Karpas-422 (cell line): ENCODE measurements around the gene NDUFC2. TPM values are rescaled to one million over a fixed set of nuclear protein-coding genes. Genes with fewer than 3 reads are reported as not detected.
"Not testable (repeated sequence)": the region's sequence is repeated elsewhere in the genome, so short reads cannot be mapped to it uniquely, and the experiment has no call there.

Experiments used
- DNase-seq: peaks from one replicate; pipeline ENCODE4 v3.0.0-alpha.2; 2015
- H2AFZ ChIP-seq: fragments of 200-600 bp; sonication (generic); 2 replicates; pipeline ENCODE4 v1.6.1; 2014; ENCODE audit warnings: antibody characterized with exemption, low read length, mixed read lengths
- H3K27ac ChIP-seq: fragments of 200-600 bp; sonication (generic); 2 replicates; pipeline ENCODE4 v1.5.1; 2014; ENCODE audit warnings: mild to moderate bottlenecking, low read length, moderate library complexity
- H3K27me3 ChIP-seq: fragments of 200-600 bp; sonication (generic); 2 replicates; pipeline ENCODE4 v1.6.1; 2014; ENCODE audit warnings: low read length, mixed read lengths
- H3K36me3 ChIP-seq: fragments of 200-600 bp; sonication (generic); 2 replicates; pipeline ENCODE4 v1.6.1; 2014; ENCODE audit warnings: low read length, mixed read lengths; ENCODE audit not compliant: insufficient read depth
- H3K4me1 ChIP-seq: fragments of 200-600 bp; sonication (generic); 2 replicates; pipeline ENCODE4 v1.6.1; 2014; ENCODE audit warnings: mild to moderate bottlenecking, low read length, mixed read lengths
- H3K4me2 ChIP-seq: fragments of 200-600 bp; sonication (generic); 2 replicates; pipeline ENCODE4 v1.6.1; 2014; ENCODE audit warnings: low read length, low read depth, mild to moderate bottlenecking; ENCODE audit not compliant: poor library complexity, severe bottlenecking
- H3K4me3 ChIP-seq: fragments of 200-600 bp; sonication (generic); 2 replicates; pipeline ENCODE4 v1.5.1; 2014; ENCODE audit warnings: mild to moderate bottlenecking, antibody characterized with exemption, low read length, mixed read lengths
- H3K79me2 ChIP-seq: fragments of 200-600 bp; sonication (generic); 2 replicates; pipeline ENCODE4 v1.6.1; 2014; ENCODE audit warnings: mild to moderate bottlenecking, low read length, mixed read lengths
- H3K9ac ChIP-seq: fragments of 200-600 bp; sonication (generic); 2 replicates; pipeline ENCODE4 v1.6.0; 2014; ENCODE audit warnings: low read length
- H3K9me2 ChIP-seq: fragments of 200-600 bp; sonication (generic), shearing (Covaris generic); replicated peaks from 2 replicates; pipeline ENCODE4 v1.6.0; 2014; ENCODE audit warnings: mild to moderate bottlenecking, low read length, moderate library complexity; ENCODE audit not compliant: insufficient read depth
- H3K9me3 ChIP-seq: fragments of 300-700, 200-600 bp; sonication (generic); 2 replicates; pipeline ENCODE4 v1.6.1; 2014; ENCODE audit warnings: low read length, mixed read lengths
- H4K20me1 ChIP-seq: fragments of 200-600 bp; sonication (generic); 2 replicates; pipeline ENCODE4 v1.6.1; 2014; ENCODE audit warnings: mild to moderate bottlenecking, antibody characterized with exemption, low read length, low read depth; ENCODE audit not compliant: insufficient read depth
- total RNA-seq: library from RNA; depleted of rRNA; stranded (reverse); fragments of >200 nt; shearing (Covaris generic); gene quantifications from 2 replicates; pipeline ENCODE4 v1.2.3, GENCODE V29; 2014; ENCODE audit warnings: low replicate concordance

Gene NDUFC2
- total RNA-seq, 1 experiment from 2014 or later, result 94.7 TPM

DNA sequence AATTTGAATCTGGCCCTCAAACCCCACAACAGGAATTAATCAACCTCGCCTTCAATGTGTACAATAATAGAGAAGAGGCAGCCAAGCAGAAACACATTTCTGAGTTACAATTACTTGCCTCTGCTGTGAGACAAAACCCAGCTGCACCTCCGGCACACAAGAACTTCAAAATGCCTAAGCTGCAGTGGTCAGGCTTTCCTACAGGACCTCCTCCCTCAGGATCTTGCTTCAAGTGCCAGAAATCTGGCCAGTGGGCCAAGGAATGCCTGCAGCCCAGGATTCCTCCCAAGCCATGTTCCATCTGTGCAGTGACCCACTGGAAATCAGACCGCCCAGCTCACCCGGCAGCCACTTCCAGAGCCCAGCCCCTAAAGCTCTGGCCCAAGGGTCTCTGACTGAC is 3.4 kb upstream of the NDUFC2 start:
- Histone ChIP-seq H2AFZ (no peak overlapping the region), H4K20me1 (peaks cover 6% of the 10 kb centered on the region; the same call in 1 of the 2 replicates), H3K4me1 (peaks cover 22% of the 10 kb centered on the region), H3K4me3 (no peak overlapping the region), H3K9me2 (no peaks in the 10 kb centered on the region), H3K9ac (no peak overlapping the region), H3K27ac (no peak overlapping the region), H3K36me3 (no peaks in the 10 kb centered on the region), H3K79me2 (peaks cover 16% of the 10 kb centered on the region), H3K9me3 (no peaks in the 10 kb centered on the region), H3K4me2 (no peak overlapping the region), H3K27me3 (no peaks in the 10 kb centered on the region)
- DNase-seq, result no peak

DNA sequence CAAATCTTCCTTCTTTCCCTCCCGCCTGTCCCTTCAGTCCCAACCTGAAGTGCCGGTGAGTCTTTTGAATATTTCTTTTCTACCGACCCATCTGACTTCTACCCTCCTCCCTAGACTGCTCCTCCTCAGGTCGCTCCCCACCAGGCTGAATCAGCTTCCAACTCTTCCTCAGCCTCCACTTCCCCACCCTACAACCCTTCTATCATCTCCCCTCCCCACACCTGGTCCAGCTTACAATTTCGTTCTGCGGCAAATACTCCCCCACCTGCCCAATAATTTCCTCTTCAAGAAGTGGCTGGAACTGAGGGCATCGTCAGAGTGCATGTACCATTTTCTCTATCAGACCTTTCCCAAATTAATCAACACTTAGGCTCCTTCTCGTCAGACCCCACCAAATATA is 2.5 kb upstream of the NDUFC2 start:
- H3K4me2 ChIP-seq, result no peak overlapping the region
- H3K79me2 ChIP-seq, result peaks cover 25% of the 10 kb centered on the region
- H2AFZ ChIP-seq, result no peak overlapping the region
- H3K4me3 ChIP-seq, result no peak overlapping the region
- H4K20me1 ChIP-seq, result peaks cover 6% of the 10 kb centered on the region
- no peaks in the 10 kb centered on the region for H3K36me3 ChIP-seq
- H3K4me1 ChIP-seq, result peaks cover 31% of the 10 kb centered on the region
- DNase-seq, result no peak
- H3K27me3 ChIP-seq, result no peaks in the 10 kb centered on the region
- no peaks in the 10 kb centered on the region for H3K9me2 ChIP-seq
- no peak overlapping the region for H3K9ac ChIP-seq
- H3K27ac ChIP-seq, result no peak overlapping the region
- no peaks in the 10 kb centered on the region for H3K9me3 ChIP-seq

DNA sequence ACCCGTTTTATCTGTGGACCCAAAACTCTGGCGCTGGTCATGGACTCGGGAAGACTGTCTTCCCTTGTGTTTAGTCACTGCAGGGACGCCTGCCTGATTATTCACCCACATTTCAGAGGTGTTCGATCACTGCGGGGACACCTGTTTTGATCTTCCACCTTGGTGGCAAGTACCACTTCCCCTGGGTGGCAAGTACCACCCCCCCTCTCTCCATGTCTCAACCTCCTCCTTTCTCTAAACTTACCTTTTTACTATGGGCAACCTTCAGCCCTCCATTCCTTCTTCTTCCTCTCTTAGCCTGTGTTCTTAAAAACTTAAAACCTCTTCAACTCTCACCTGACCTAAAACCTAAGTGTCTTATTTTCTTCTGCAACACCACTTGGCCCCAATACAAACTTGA is 1.9 kb upstream of the NDUFC2 start:
- Histone ChIP-seq H4K20me1 (peaks cover 11% of the 10 kb centered on the region), H3K9me2 (no peaks in the 10 kb centered on the region), H3K79me2 (peaks cover 31% of the 10 kb centered on the region), H3K27ac (no peak overlapping the region), H3K4me1 (peaks cover 36% of the 10 kb centered on the region), H3K4me3 (no peak overlapping the region), H3K9ac (no peak overlapping the region), H3K4me2 (no peak overlapping the region), H3K36me3 (no peaks in the 10 kb centered on the region), H3K27me3 (no peaks in the 10 kb centered on the region), H2AFZ (no peak overlapping the region), H3K9me3 (no peaks in the 10 kb centered on the region)
- DNase-seq, result no peak

DNA sequence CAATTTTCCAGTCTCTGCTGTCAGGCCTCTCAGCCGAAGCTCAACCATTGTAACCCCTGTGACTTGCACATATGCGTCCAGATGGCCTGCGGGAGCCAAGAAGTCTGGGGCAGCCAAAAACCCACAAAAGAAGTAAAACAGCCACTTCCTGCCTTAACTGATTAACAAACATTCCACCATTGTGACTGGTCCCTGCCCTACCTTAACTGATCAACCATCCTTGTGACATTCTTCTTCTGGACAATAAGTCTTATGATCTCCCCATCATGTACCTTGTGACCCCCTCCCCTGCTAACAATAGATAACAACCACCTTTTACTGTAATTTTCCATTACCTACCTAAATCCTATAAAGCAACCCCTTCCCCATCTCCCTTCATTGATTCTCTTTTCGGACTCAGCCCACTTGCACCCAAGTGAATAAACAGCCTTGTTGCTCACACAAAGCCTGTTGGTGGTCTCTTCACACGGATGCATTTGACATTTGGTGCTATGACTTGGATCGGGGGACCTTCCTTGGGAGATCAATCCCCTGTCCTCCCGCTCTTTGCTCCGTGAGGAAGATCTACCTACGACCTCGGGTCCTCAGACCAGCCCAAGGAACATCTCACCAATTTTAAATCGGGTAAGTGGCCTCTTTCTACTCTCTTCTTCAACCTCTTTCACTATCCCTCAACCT is 1.3 kb upstream of the NDUFC2 start:
- peaks cover 37% of the 10 kb centered on the region for H3K79me2 ChIP-seq
- H3K9me3 ChIP-seq, result no peaks in the 10 kb centered on the region
- H3K27ac ChIP-seq, result no peak overlapping the region
- no peak for DNase-seq
- no peaks in the 10 kb centered on the region for H3K36me3 ChIP-seq
- H4K20me1 ChIP-seq, result peaks cover 15% of the 10 kb centered on the region
- no peak overlapping the region; the same call in 1 of the 2 replicates for H2AFZ ChIP-seq
- peaks cover 40% of the 10 kb centered on the region for H3K4me1 ChIP-seq
- H3K4me3 ChIP-seq, result no peak overlapping the region
- no peak overlapping the region for H3K9ac ChIP-seq
- H3K9me2 ChIP-seq, result no peaks in the 10 kb centered on the region
- no peak overlapping the region for H3K4me2 ChIP-seq
- no peaks in the 10 kb centered on the region for H3K27me3 ChIP-seq

- Histone ChIP-seq H3K36me3 (peaks cover 5% of the 10 kb centered on the region; the same call in 1 of the 2 replicates), H3K27me3 (no peaks in the 10 kb centered on the region), H3K27ac (peak overlapping the region; percentile 56; the same call in 1 of the 2 replicates), H2AFZ (peak overlapping the region; percentile 100), H3K4me3 (peak overlapping the region; percentile 99), H3K9me3 (no peaks in the 10 kb centered on the region), H3K4me2 (peak overlapping the region; percentile 96), H3K9ac (peak overlapping the region; percentile 99), H3K9me2 (no peaks in the 10 kb centered on the region), H3K4me1 (peaks cover 40% of the 10 kb centered on the region), H3K79me2 (peaks cover 44% of the 10 kb centered on the region), H4K20me1 (peaks cover 15% of the 10 kb centered on the region)
- no peak for DNase-seq
These were observed 589 bp upstream of the NDUFC2 start for GRCh38 chr11:78080084-78080817.

- peak; percentile 68 for DNase-seq
- Histone ChIP-seq H3K27ac (peak overlapping the region; percentile 56; the same call in 1 of the 2 replicates), H4K20me1 (peaks cover 15% of the 10 kb centered on the region), H3K9ac (peak overlapping the region; percentile 99), H2AFZ (no peak overlapping the region), H3K9me3 (no peaks in the 10 kb centered on the region), H3K9me2 (no peaks in the 10 kb centered on the region), H3K4me1 (peaks cover 40% of the 10 kb centered on the region), H3K36me3 (peaks cover 5% of the 10 kb centered on the region; the same call in 1 of the 2 replicates), H3K4me3 (peak overlapping the region; percentile 99), H3K27me3 (no peaks in the 10 kb centered on the region), H3K4me2 (peak overlapping the region; percentile 96), H3K79me2 (peaks cover 60% of the 10 kb centered on the region)
These were observed 1.2 kb downstream of the NDUFC2 start for GRCh38 chr11:78078218-78079167.

DNA sequence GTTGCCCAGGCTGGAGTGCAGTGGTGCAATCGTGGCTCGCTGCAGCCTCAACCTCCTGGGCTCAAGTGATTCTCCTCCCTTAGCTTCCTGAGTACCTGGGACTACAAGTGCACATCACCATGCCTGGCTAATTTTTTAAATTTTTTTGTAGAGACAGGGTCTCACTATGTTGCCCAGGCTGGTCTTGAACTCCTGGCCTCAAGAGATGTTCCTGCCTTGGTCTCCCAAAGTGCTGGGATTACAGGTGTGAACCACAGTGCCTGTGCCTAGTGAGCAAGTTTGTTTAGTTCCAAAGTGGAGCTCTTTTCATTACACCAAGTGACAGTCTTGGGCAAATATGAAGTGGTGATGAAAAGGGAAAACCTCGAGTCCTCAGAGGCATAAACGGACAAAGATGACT is 2.1 kb downstream of the NDUFC2 start:
- peaks cover 34% of the 10 kb centered on the region for H3K4me1 ChIP-seq
- peak overlapping the region; percentile 99; the same call in 1 of the 2 replicates for H3K4me3 ChIP-seq
- H3K9ac ChIP-seq, result peak overlapping the region; percentile 99; the same call in 1 of the 2 replicates
- DNase-seq, H3K9me2 ChIP-seq, H3K9me3 ChIP-seq, H3K36me3 ChIP-seq, H2AFZ ChIP-seq, H3K27me3 ChIP-seq, H3K27ac ChIP-seq: not testable (repeated sequence)
- peak overlapping the region; percentile 96 for H3K4me2 ChIP-seq
- H3K79me2 ChIP-seq, result peaks cover 69% of the 10 kb centered on the region
- peaks cover 17% of the 10 kb centered on the region for H4K20me1 ChIP-seq
